Smooth muscle cell (in vitro differentiated cells): ENCODE results near the gene HECW1. TPM values are rescaled to one million over a fixed set of nuclear protein-coding genes. Genes with fewer than 3 reads are reported as not detected.

Experiments
- DNase-seq: peaks from one replicate; lab custom pipeline; 2025; ENCODE audit not compliant: unreplicated experiment; lab: John Stamatoyannopoulos, UW
- H2AFZ ChIP-seq: fragments of 200-600 bp; sonication (generic); 2 replicates; pipeline ENCODE4 v1.6.0; 2016; ENCODE audit warnings: antibody characterized with exemption, low read depth, mild to moderate bottlenecking
- H3F3A ChIP-seq: fragments of 200-600 bp; sonication (generic); 2 replicates; pipeline ENCODE4 v1.6.0; 2017; ENCODE audit warnings: antibody characterized with exemption, low read depth
- H3K27ac ChIP-seq: fragments of 200-600 bp; sonication (generic); 2 replicates; pipeline ENCODE4 v1.5.1; 2016; ENCODE audit warnings: low read depth, mild to moderate bottlenecking
- H3K27me3 ChIP-seq: fragments of 200-600 bp; sonication (generic); 2 replicates; pipeline ENCODE4 v1.6.1; 2016; ENCODE audit warnings: low read depth, mild to moderate bottlenecking
- H3K36me3 ChIP-seq: fragments of 200-600 bp; sonication (generic); 2 replicates; pipeline ENCODE4 v1.5.1; 2016; ENCODE audit warnings: low read depth
- H3K4me1 ChIP-seq: fragments of 200-600 bp; sonication (generic); 2 replicates; pipeline ENCODE4 v1.5.1; 2016; ENCODE audit warnings: low read depth
- H3K4me2 ChIP-seq: fragments of 200-600 bp; sonication (generic); 2 replicates; pipeline ENCODE4 v1.6.0; 2016; ENCODE audit warnings: mild to moderate bottlenecking
- H3K4me3 ChIP-seq: fragments of 200-600 bp; sonication (generic); 2 replicates; pipeline ENCODE4 v1.5.1; 2016; ENCODE audit warnings: mild to moderate bottlenecking
- H3K79me2 ChIP-seq: fragments of 200-600 bp; sonication (generic); 2 replicates; pipeline ENCODE4 v1.6.0; 2016; ENCODE audit warnings: low read depth, mild to moderate bottlenecking
- H3K9ac ChIP-seq: fragments of 200-600 bp; sonication (generic); 2 replicates; pipeline ENCODE4 v1.6.0; 2016; ENCODE audit warnings: low read depth
- H3K9me3 ChIP-seq: fragments of 200-600 bp; sonication (generic); replicated peaks from 2 replicates; pipeline ENCODE4 v1.5.1; 2016; ENCODE audit warnings: low read depth
- H4K20me1 ChIP-seq: fragments of 200-600 bp; sonication (generic); 2 replicates; pipeline ENCODE4 v1.6.0; 2016; ENCODE audit warnings: low read depth
- CTCF ChIP-seq: fragments of 200-600 bp; sonication (generic); IDR thresholded peaks from 2 replicates; pipeline ENCODE4 v1.5.1; 2017; ENCODE audit warnings: borderline replicate concordance, mild to moderate bottlenecking, antibody characterized with exemption; ENCODE audit not compliant: insufficient read depth, poor library complexity, severe bottlenecking
- WGBS: methylation state at CpG from one replicate; pipeline ENCODE4 v1.1.7; 2016; ENCODE audit warnings: low lambda C conversion rate; 5-methylcytosine and 5-hydroxymethylcytosine counted together
- polyA plus RNA-seq: library from polyadenylated mRNA; unstranded; fragments of >200 nt; fragmentation: Nextera tagmentation; extraction: Ambion mirVana; gene quantifications from 2 replicates; pipeline ENCODE4 v1.2.1, GENCODE V29; 2016
- total RNA-seq: library from RNA; depleted of rRNA; stranded (reverse); fragments of >200 nt; gene quantifications from 2 replicates; pipeline ENCODE4 v1.2.3, GENCODE V29; 2014

The HECW1 gene
- total and polyA plus RNA-seq, 2 experiments from 2014 or later, result 0.09 to 0.49 TPM

- no peak for DNase-seq
- Histone ChIP-seq H3K4me1 (no peaks in the 10 kb centered on the region), H3K9ac (no peak overlapping the region), H3K4me3 (no peak overlapping the region), H3F3A (no peaks in the 10 kb centered on the region), H3K27me3 (no peaks in the 10 kb centered on the region), H3K4me2 (no peak overlapping the region), H3K36me3 (no peaks in the 10 kb centered on the region), H3K79me2 (no peaks in the 10 kb centered on the region), H2AFZ (no peak overlapping the region), H3K9me3 (no peaks in the 10 kb centered on the region), H4K20me1 (no peaks in the 10 kb centered on the region), H3K27ac (no peak overlapping the region)
- TF ChIP-seq CTCF, result no peak
- 93% methylated on average over 7 of the region's 7 CpGs for WGBS
Measured at GRCh38 chr7:43560742-43561330, 448.4 kb downstream of the HECW1 start.

GRCh38 chr7:43562383-43562782 is 449.9 kb downstream of the HECW1 start:
- no peak overlapping the region for H3K27ac ChIP-seq
- H3F3A ChIP-seq, result no peaks in the 10 kb centered on the region
- H3K79me2 ChIP-seq, result no peaks in the 10 kb centered on the region
- no peaks in the 10 kb centered on the region for H3K36me3 ChIP-seq
- H3K9me3 ChIP-seq, result no peaks in the 10 kb centered on the region
- H3K4me2 ChIP-seq, result no peak overlapping the region
- TF ChIP-seq CTCF, result no peak
- H3K4me3 ChIP-seq, result no peak overlapping the region
- no peaks in the 10 kb centered on the region for H4K20me1 ChIP-seq
- DNase-seq, result no peak
- H3K4me1 ChIP-seq, result no peaks in the 10 kb centered on the region
- no peak overlapping the region for H3K9ac ChIP-seq
- H2AFZ ChIP-seq, result no peak overlapping the region
- H3K27me3 ChIP-seq, result no peaks in the 10 kb centered on the region
- WGBS, result 98% methylated on average over 3 of the region's 3 CpGs

GRCh38 chr7:43565786-43566185 is 453.3 kb downstream of the HECW1 start:
- 87% methylated on average over 6 of the region's 6 CpGs for WGBS
- no peak overlapping the region for H3K27ac ChIP-seq
- H3K36me3 ChIP-seq, result no peaks in the 10 kb centered on the region
- TF ChIP-seq CTCF, result no peak
- no peak overlapping the region for H3K4me3 ChIP-seq
- no peak overlapping the region for H3K9ac ChIP-seq
- peaks cover 3% of the 10 kb centered on the region for H3K4me1 ChIP-seq
- H3K9me3 ChIP-seq, result no peaks in the 10 kb centered on the region
- H3F3A ChIP-seq, result peaks cover 4% of the 10 kb centered on the region
- no peak for DNase-seq
- no peaks in the 10 kb centered on the region for H3K79me2 ChIP-seq
- H3K27me3 ChIP-seq, result no peaks in the 10 kb centered on the region
- H3K4me2 ChIP-seq, result no peak overlapping the region
- no peak overlapping the region for H2AFZ ChIP-seq
- no peaks in the 10 kb centered on the region for H4K20me1 ChIP-seq

GRCh38 chr7:43568529-43568928 is 456.1 kb downstream of the HECW1 start:
- WGBS, result 78% methylated on average over 6 of the region's 6 CpGs
- Histone ChIP-seq H3K4me1 (peaks cover 3% of the 10 kb centered on the region), H3K79me2 (no peaks in the 10 kb centered on the region), H3K27me3 (no peaks in the 10 kb centered on the region), H3K9ac (peak overlapping the region; percentile 9), H4K20me1 (no peaks in the 10 kb centered on the region), H3K4me2 (peak overlapping the region; percentile 18), H3K4me3 (no peak overlapping the region), H3K27ac (peak overlapping the region; percentile 95), H3F3A (peaks cover 4% of the 10 kb centered on the region), H3K36me3 (no peaks in the 10 kb centered on the region), H2AFZ (no peak overlapping the region), H3K9me3 (no peaks in the 10 kb centered on the region)
- TF ChIP-seq CTCF, result no peak
- no peak for DNase-seq
